Activated naive CD4-positive, alpha-beta T cell treated with Interleukin-2 at 50 U/mL for 16 hours (primary cell): ENCODE data around the gene LUZP1.

Source experiments
- DNase-seq: peaks from one replicate; pipeline ENCODE4 v3.0.0-alpha.2; 2020

LUZP1 gene

GRCh38 chr1:23080885-23081284 lies 87.8 kb downstream of the LUZP1 start:
- no peak for DNase-seq

GRCh38 chr1:23079025-23079424 lies 89.6 kb downstream of the LUZP1 start:
- no peak for DNase-seq

DNA sequence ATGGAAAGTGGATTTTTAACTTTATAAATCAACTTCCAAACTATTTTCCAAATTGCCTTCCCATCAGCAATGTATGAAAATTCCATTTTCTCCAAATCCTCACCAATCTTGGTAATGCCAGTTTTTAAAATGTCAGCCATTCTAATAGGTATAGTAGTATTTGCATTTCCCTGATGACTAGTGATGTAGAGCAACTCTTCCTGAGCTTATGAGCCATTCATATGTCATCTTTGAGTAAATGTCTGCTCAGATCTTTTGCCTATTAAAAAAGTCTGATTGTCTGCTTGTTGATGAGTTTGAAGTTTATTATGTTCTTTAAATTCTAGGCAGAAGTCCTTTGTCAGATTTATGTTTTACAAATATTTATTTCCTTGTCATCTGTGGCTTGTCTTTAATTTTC lies 94.6 kb downstream of the LUZP1 start:
- no peak for DNase-seq

- no peak for DNase-seq
These were observed 99.0 kb downstream of the LUZP1 start for GRCh38 chr1:23069675-23070074.

- no peak for DNase-seq
These were observed 99.5 kb downstream of the LUZP1 start for GRCh38 chr1:23069149-23069548.

DNA sequence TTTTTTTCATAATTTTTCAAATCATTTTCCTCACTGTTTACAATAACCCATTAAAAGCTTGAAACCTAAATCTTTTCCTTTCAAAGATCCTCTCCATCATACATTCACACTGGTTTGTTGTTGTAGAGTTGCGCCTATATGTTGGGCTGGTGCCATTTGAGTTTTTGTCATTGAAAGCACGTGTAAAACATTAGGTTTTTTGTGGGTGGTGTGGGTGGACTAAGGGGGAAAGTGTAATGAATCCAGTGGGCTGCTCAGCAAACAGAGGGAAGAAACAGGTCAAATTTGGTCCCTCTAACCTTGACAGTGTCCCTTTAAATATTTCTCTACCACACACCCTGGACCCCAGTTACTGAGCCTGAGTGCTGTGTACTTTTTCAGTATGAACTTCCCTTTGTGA lies 102.6 kb downstream of the LUZP1 start:
- no peak for DNase-seq

- DNase-seq: no peak
These were observed 103.3 kb downstream of the LUZP1 start for GRCh38 chr1:23065385-23065784.

GRCh38 chr1:23062271-23062670 lies 106.4 kb downstream of the LUZP1 start:
- no peak for DNase-seq

- no peak for DNase-seq
These were observed 111.4 kb downstream of the LUZP1 start for GRCh38 chr1:23057301-23057700.

DNA sequence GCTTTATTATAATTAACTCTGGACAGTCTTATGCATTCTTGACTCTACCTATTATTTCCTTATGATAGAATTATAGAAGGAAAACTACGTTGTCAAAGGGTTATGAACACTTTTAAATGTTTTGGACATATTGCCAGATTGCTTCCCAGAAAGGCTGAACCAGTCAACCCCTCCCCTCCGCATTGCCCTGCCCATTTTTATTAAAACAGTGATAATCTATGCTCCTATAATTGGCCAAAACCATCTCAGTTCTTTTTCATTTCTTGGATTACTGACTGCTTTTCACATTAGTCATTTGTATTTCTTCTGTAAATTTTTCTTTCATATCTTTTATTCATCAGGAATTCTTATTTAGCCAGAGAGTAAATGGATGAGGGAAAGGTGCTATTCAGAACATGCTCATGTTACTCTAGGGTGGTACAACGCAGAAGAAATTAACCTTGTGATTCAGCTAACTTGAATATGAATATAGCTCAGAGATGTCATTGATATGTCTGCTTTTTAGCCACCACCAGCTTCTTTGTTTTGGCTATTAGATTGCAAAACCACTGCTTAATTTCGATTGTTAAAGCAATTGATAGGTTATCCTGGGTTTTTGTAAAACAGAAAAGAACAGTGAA lies 117.3 kb downstream of the LUZP1 start:
- no peak for DNase-seq

DNA sequence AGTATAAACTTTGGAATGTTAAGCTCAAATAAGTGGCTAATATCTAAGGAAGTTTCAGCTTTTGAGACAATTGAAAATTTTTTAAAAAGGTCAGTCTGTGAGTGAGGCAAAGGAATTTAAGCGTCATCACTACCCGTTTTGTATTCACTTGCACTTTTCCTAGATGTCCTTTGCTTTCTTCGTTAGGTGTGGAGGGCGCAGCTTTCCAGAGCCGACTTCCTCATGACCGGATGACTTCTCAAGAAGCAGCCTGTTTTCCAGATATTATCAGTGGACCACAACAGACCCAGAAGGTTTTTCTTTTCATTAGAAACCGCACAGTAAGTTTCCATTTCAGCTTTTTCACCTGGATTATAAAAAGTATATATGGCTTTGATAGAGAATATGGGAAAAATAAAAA lies 118.5 kb downstream of the LUZP1 start:
- DNase-seq: no peak

GRCh38 chr1:23044035-23044434 lies 124.6 kb downstream of the LUZP1 start:
- no peak for DNase-seq

- DNase-seq: no peak
These were observed 128.1 kb downstream of the LUZP1 start for GRCh38 chr1:23040509-23040908.

- DNase-seq: no peak
These were observed 129.3 kb downstream of the LUZP1 start for GRCh38 chr1:23039308-23039826.

GRCh38 chr1:23037081-23037740 lies 131.4 kb downstream of the LUZP1 start:
- no peak for DNase-seq

GRCh38 chr1:23035823-23036452 lies 132.7 kb downstream of the LUZP1 start:
- no peak for DNase-seq
